GM12874 (cell line): Measurements from ENCODE around the gene IL3.

ENCODE experiments used
- CTCF ChIP-seq: IDR thresholded peaks from 2 replicates; pipeline ENCODE4 v1.5.1; 2011; ENCODE audit warnings: low read depth, mild to moderate bottlenecking, control low read depth, low read length, moderate library complexity; ENCODE audit not compliant: insufficient read depth

The IL3 gene

DNA sequence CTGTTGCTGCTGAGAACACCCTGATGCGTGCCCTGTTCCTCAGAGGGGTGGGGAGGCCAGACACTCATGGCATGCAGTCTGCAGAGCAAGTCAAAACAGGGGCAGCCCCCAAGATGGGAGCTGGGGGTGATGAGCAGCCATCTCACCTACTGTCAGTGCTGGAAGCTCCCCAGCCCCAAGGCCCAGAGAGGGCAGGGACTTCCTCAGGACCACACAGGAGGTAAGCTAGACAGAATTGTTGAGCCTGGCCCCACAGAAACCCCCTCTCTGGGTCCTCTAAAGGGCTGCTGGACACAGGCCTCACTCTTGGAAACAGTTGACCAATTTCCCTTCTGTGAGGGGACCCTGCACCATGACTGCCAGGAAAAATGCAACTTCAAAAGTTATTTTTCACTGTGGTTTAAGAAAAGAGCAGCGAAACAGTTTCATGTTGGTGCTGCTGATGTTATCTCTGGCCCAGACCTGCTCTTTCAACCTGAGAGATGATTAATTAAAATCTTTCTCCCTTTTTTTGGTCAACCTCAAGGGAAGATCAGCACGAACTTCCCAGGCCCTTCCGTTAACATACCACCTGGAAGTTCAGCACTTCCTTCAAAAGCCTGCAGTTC is 22.7 kb downstream of the IL3 start:
- TF ChIP-seq CTCF, result no peak

- TF ChIP-seq CTCF, result no peak
Observed at GRCh38 chr5:132085686-132086085, 25.2 kb downstream of the IL3 start.

DNA sequence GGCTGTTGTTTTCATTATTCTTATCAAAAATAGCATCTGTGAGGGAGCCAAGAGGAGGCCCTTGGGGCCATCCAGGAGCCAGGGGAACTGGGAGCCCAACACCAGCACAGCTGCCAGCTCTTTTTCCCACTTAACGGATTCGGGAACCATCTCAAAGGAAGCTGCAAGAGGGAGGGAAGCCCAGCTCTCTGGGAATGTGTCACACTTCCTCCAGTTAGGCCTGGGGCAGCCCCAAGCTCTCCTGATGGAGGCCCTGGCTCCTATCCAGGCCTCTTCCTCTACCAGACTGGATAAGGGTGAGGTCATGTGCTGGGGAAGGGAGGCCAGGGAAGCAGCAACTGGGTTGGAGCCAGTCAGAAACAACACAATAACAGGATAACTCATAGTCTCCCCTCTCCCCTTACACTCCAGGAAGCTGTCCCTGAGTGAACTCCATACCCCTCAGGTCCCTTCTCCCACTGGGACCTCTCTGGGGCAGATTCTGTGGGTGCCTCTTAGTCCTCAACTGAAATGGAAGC is 25.9 kb downstream of the IL3 start:
- no peak for TF ChIP-seq CTCF

DNA sequence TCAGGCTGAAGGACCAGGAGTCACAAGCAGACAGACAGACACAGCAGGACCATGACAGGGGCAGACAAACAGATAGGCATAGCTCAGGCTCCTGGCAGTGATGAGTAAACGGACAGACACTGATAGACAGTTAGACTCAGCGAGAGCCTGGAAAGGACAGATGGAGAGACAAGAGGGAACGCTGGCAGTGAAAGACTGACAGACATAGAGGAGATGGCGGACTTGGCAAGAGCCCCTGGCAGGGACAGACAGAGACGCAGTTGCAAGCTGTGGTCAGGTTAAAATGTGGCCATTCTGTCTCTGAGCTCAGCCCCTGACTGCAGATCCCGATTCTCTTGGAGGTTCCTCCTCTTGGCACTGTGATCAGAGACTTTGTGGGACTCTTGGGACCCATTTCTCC is 26.7 kb downstream of the IL3 start:
- TF ChIP-seq CTCF, result no peak

GRCh38 chr5:132087661-132088060 is 27.2 kb downstream of the IL3 start:
- no peak for TF ChIP-seq CTCF

- no peak for TF ChIP-seq CTCF
Observed at GRCh38 chr5:132089363-132089762, 28.9 kb downstream of the IL3 start.

GRCh38 chr5:132090107-132090506 is 29.7 kb downstream of the IL3 start:
- no peak for TF ChIP-seq CTCF
